IMR-90 (cell line): Measurements from ENCODE around the gene ISCA1. TPM values are rescaled to one million over a fixed set of nuclear protein-coding genes. Genes with fewer than 3 reads are reported as not detected.

Experiments
- ATAC-seq: fragments of 200-7000 bp; cut with Tn5 transposase; 2 replicates; pipeline ENCODE4 v1.9.1; 2020; ENCODE audit warnings: low read depth, mild to moderate bottlenecking, moderate library complexity
- BruUV-seq: library from RNA; stranded (reverse); fragments of 400-500 nt; replicated peaks from 2 replicates; lab custom pipeline; 2021; lab: Mats Ljungman, UMichigan
- CTCF ChIA-PET: fragments of 300-600 bp; formaldehyde crosslinking; extraction: SDS; loops from one replicate; lab custom pipeline; 2021; ENCODE audit warnings: antibody characterized with exemption; lab: Yijun Ruan, JAX
- POLR2A ChIA-PET: fragments of 300-600 bp; sonication (Branson Sonifier 250); formaldehyde crosslinking; loops from one replicate; lab custom pipeline; 2022; ENCODE audit warnings: antibody characterized with exemption; ENCODE audit not compliant: unreplicated experiment; lab: Charles Lee
- DNase-seq: peaks from one replicate; pipeline ENCODE4 v3.0.0; 2013
- H2AFZ ChIP-seq: replicated peaks from 2 replicates; pipeline ENCODE3; 2013; ENCODE audit warnings: low read length, mild to moderate bottlenecking; ENCODE audit not compliant: poor library complexity
- H2AK5ac ChIP-seq: 2 replicates; pipeline ENCODE4 v1.6.1; 2013; ENCODE audit warnings: low read depth, low read length, inconsistent platforms
- H2AK9ac ChIP-seq: replicated peaks from 2 replicates; pipeline ENCODE3; 2013; ENCODE audit warnings: mild to moderate bottlenecking, low read depth, low read length, moderate library complexity; ENCODE audit not compliant: poor library complexity
- H2BK120ac ChIP-seq: 2 replicates; pipeline ENCODE4 v1.6.1; 2013; ENCODE audit warnings: low read depth, low read length, inconsistent platforms
- H2BK15ac ChIP-seq: 3 replicates; pipeline ENCODE4 v1.6.1; 2013; ENCODE audit warnings: low read depth, low read length, inconsistent platforms
- H2BK20ac ChIP-seq: 2 replicates; pipeline ENCODE4 v1.6.1; 2013; ENCODE audit warnings: low read depth, mild to moderate bottlenecking, inconsistent platforms, low read length, moderate library complexity
- H2BK5ac ChIP-seq: 2 replicates; pipeline ENCODE4 v1.6.1; 2013; ENCODE audit warnings: mild to moderate bottlenecking, low read depth, low read length, inconsistent platforms; ENCODE audit not compliant: poor library complexity, severe bottlenecking
- H3K14ac ChIP-seq: replicated peaks from 2 replicates; pipeline ENCODE4 v1.6.1; 2013; ENCODE audit warnings: low read depth, low read length, inconsistent platforms
- H3K18ac ChIP-seq: 2 replicates; pipeline ENCODE4 v1.6.1; 2013; ENCODE audit warnings: low read depth, low read length, control low read depth
- H3K23ac ChIP-seq: 2 replicates; pipeline ENCODE4 v1.6.1; 2013; ENCODE audit warnings: low read depth, low read length, inconsistent platforms
- H3K27ac ChIP-seq: 2 replicates; pipeline ENCODE4 v1.5.1; 2013; ENCODE audit warnings: mild to moderate bottlenecking, control low read depth, low read length; ENCODE audit not compliant: insufficient read depth
- H3K27me3 ChIP-seq: 2 replicates; pipeline ENCODE4 v1.6.1; 2013; ENCODE audit warnings: low read length; ENCODE audit not compliant: control insufficient read depth, insufficient read depth
- H3K36me3 ChIP-seq: 2 replicates; pipeline ENCODE4 v1.6.1; 2013; ENCODE audit warnings: low read length, mixed read lengths; ENCODE audit not compliant: control insufficient read depth, insufficient read depth
- H3K4ac ChIP-seq: 2 replicates; pipeline ENCODE4 v1.6.1; 2013; ENCODE audit warnings: low read depth, low read length, inconsistent platforms
- H3K4me1 ChIP-seq: 2 replicates; pipeline ENCODE4 v1.6.1; 2013; ENCODE audit warnings: low read length, mixed read lengths; ENCODE audit not compliant: control insufficient read depth, insufficient read depth
- H3K4me2 ChIP-seq: 2 replicates; pipeline ENCODE4 v1.6.1; 2013; ENCODE audit warnings: low read depth, mild to moderate bottlenecking, control low read depth, low read length, moderate library complexity
- H3K4me3 ChIP-seq: 2 replicates; pipeline ENCODE4 v1.5.1; 2013; ENCODE audit warnings: low read depth, mild to moderate bottlenecking, control low read depth, low read length, moderate library complexity; ENCODE audit not compliant: insufficient read depth
- H3K56ac ChIP-seq: 2 replicates; pipeline ENCODE4 v1.6.1; 2013; ENCODE audit warnings: low read length, inconsistent platforms; ENCODE audit not compliant: insufficient read depth; ENCODE audit errors: extremely low read depth
- H3K79me1 ChIP-seq, 2 experiments: 2 replicates each; pipeline ENCODE4 v1.6.1; 2013; ENCODE audit warnings: low read length in 2 of 2, inconsistent platforms in 1 of 2, low read depth in 1 of 2
- H3K9ac ChIP-seq: 2 replicates; pipeline ENCODE4 v1.6.1; 2013; ENCODE audit warnings: low read depth, low read length, control low read depth
- H3K9me1 ChIP-seq: 2 replicates; pipeline ENCODE4 v1.6.1; 2013; ENCODE audit warnings: low read length, inconsistent platforms; ENCODE audit not compliant: insufficient read depth
- H3K9me3 ChIP-seq: 2 replicates; pipeline ENCODE4 v1.6.1; 2013; ENCODE audit warnings: low read length; ENCODE audit not compliant: control insufficient read depth, insufficient read depth
- H4K20me1 ChIP-seq: 2 replicates; pipeline ENCODE4 v1.6.1; 2013; ENCODE audit warnings: low read length, inconsistent platforms; ENCODE audit not compliant: insufficient read depth
- H4K5ac ChIP-seq: 2 replicates; pipeline ENCODE4 v1.6.1; 2013; ENCODE audit warnings: mild to moderate bottlenecking, low read depth, low read length, control low read depth
- H4K8ac ChIP-seq, 2 experiments: 2 replicates each; pipeline ENCODE4 v1.6.1; 2013; ENCODE audit warnings: low read depth in 2 of 2, low read length in 2 of 2, control low read depth in 1 of 2, inconsistent platforms in 1 of 2
- H4K91ac ChIP-seq: 2 replicates; pipeline ENCODE4 v1.6.1; 2013; ENCODE audit warnings: low read depth, low read length, inconsistent platforms; ENCODE audit not compliant: insufficient read depth
- BHLHE40 ChIP-seq: fragments of 150-350 bp; IDR thresholded peaks from 2 replicates; pipeline ENCODE4 v1.6.1; 2016; ENCODE audit warnings: mild to moderate bottlenecking, low read depth, low read length
- CEBPB ChIP-seq: IDR thresholded peaks from 2 replicates; pipeline ENCODE4 v1.6.1; 2012; ENCODE audit warnings: low read depth, low read length, improper control_type of control experiment
- CHD1 ChIP-seq: IDR thresholded peaks from 2 replicates; pipeline ENCODE4 v1.6.1; 2012; ENCODE audit warnings: low read depth, low read length, improper control_type of control experiment
- MAZ ChIP-seq: IDR thresholded peaks from 2 replicates; pipeline ENCODE4 v1.6.1; 2012; ENCODE audit warnings: low read depth, mild to moderate bottlenecking, low read length, improper control_type of control experiment, moderate library complexity, borderline replicate concordance
- MXI1 ChIP-seq: IDR thresholded peaks from 2 replicates; pipeline ENCODE4 v1.6.1; 2012; ENCODE audit warnings: low read depth, mild to moderate bottlenecking, low read length, moderate library complexity, borderline replicate concordance
- NFE2L2 ChIP-seq: fragments of 150-350 bp; IDR thresholded peaks from 2 replicates; pipeline ENCODE4 v1.6.1; 2016; ENCODE audit warnings: low read depth, mild to moderate bottlenecking, low read length
- RAD21 ChIP-seq: IDR thresholded peaks from 2 replicates; pipeline ENCODE4 v1.6.1; 2012; ENCODE audit warnings: low read length, improper control_type of control experiment
- WGBS, 2 experiments: methylation state at CpG; one replicate each; pipeline versions ENCODE4 v1.1.5 to v1.1.7; 2013; ENCODE audit warnings: missing lambda C conversion rate in 2 of 2; ENCODE audit not compliant: insufficient read length in 1 of 2; ENCODE audit errors: extremely low coverage in 2 of 2; 5-methylcytosine and 5-hydroxymethylcytosine counted together
- dilution Hi-C: fragments of 300-500 bp; cut with HindIII; formaldehyde crosslinking; loops from one replicate; pipeline ENCODE4 v1.14.3; 2018; ENCODE audit warnings: low sequenced_read_pairs; ENCODE audit not compliant: unreplicated experiment
- in situ Hi-C: fragments of 300-500 bp; cut with MboI; formaldehyde crosslinking; loops from 3 replicates; pipeline ENCODE4 v1.14.3; 2019; ENCODE audit warnings: low sequenced_read_pairs, inconsistent platforms, mixed read lengths
- intact Hi-C: fragments of 100-400 bp; cut with micrococcal nuclease; formaldehyde crosslinking; loops from 2 replicates; pipeline ENCODE4 v1.10.0; 2022
- polyA plus RNA-seq, 3 experiments: library from polyadenylated mRNA; depleted of rRNA; stranded (reverse); fragments of >200 nt; gene quantifications; 2 replicates each; pipeline ENCODE4 v1.2.3, GENCODE V29; 2012; ENCODE audit warnings: low replicate concordance in 1 of 3
- total RNA-seq: library from RNA; depleted of rRNA; stranded (reverse); fragments of >200 nt; gene quantifications from 2 replicates; pipeline ENCODE4 v1.2.3, GENCODE V29; 2012
- TF ChIP-seq, protein P1 (sequence below): fragments of 150-350 bp; IDR thresholded peaks from 2 replicates; pipeline ENCODE4 v1.6.1; 2016; ENCODE audit warnings: low read depth, mild to moderate bottlenecking, low read length, moderate library complexity, borderline replicate concordance
- TF ChIP-seq, protein P2 (sequence below): fragments of 150-350 bp; IDR thresholded peaks from 2 replicates; pipeline ENCODE4 v1.6.1; 2017; ENCODE audit warnings: mild to moderate bottlenecking, antibody characterized with exemption, low read length, low read depth

The ISCA1 gene
- total and polyA plus RNA-seq, 2 of the 4 experiments (the other 2 are of a cell fraction): 14.7 to 15.1 TPM

DNA sequence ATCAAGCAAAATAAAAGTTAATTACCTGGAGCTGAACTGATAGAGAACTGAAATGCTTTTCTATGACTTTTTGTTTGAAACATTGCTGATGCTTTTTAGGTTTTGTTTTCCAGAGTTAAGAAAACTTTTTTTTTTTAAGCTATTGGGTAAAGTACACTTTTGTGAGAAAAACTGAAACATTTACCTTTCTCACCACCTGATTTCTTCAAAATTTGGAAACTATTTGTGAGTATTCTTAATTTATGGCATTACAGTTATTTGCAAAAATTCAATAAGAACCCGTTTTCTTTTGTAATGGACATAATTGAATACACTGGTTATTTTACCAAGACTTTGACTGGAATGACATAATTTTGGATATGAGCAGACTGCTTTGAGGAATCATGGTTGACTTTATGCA lies 29.5 kb downstream of the ISCA1 start:
- WGBS, 2 experiments: no CpG with 5 or more reads among the region's 1 CpG
- H3K9me1 ChIP-seq: no peaks in the 10 kb centered on the region
- H2BK5ac ChIP-seq: no peak overlapping the region
- H3K79me1 ChIP-seq: no peaks in the 10 kb centered on the region
- no peak for DNase-seq
- H3K4me1 ChIP-seq: no peaks in the 10 kb centered on the region
- H3K36me3 ChIP-seq: no peaks in the 10 kb centered on the region
- no peaks in the 10 kb centered on the region for H3K27me3 ChIP-seq
- intact Hi-C loops (no loop called here), dilution Hi-C loops (no loop called here), in situ Hi-C loops (no loop called here)
- no peaks in the 10 kb centered on the region for H3K9me3 ChIP-seq
- H2BK15ac ChIP-seq: no peak overlapping the region
- POLR2A ChIA-PET: no interaction called here
- no peak overlapping the region for H2BK120ac ChIP-seq
- no peak overlapping the region for H3K23ac ChIP-seq
- no peak overlapping the region for H4K5ac ChIP-seq
- no peak overlapping the region for H2AFZ ChIP-seq
- H3K4me3 ChIP-seq: no peak overlapping the region
- H2AK9ac ChIP-seq: no peak overlapping the region
- no peak overlapping the region for H3K9ac ChIP-seq
- no peaks in the 10 kb centered on the region for H4K20me1 ChIP-seq
- no peak overlapping the region for H3K56ac ChIP-seq
- H4K91ac ChIP-seq: no peak overlapping the region
- H3K14ac ChIP-seq: no peak overlapping the region
- H2AK5ac ChIP-seq: no peak overlapping the region
- H3K27ac ChIP-seq: no peak overlapping the region
- no peak overlapping the region for H3K4ac ChIP-seq
- TF ChIP-seq CEBPB (no peak), BHLHE40 (no peak), CHD1 (no peak), NFE2L2 (no peak), RAD21 (no peak), MXI1 (no peak), MAZ (no peak)
- TF ChIP-seq, protein P1, sequence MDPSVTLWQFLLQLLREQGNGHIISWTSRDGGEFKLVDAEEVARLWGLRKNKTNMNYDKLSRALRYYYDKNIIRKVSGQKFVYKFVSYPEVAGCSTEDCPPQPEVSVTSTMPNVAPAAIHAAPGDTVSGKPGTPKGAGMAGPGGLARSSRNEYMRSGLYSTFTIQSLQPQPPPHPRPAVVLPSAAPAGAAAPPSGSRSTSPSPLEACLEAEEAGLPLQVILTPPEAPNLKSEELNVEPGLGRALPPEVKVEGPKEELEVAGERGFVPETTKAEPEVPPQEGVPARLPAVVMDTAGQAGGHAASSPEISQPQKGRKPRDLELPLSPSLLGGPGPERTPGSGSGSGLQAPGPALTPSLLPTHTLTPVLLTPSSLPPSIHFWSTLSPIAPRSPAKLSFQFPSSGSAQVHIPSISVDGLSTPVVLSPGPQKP: no peak
- TF ChIP-seq, protein P2, sequence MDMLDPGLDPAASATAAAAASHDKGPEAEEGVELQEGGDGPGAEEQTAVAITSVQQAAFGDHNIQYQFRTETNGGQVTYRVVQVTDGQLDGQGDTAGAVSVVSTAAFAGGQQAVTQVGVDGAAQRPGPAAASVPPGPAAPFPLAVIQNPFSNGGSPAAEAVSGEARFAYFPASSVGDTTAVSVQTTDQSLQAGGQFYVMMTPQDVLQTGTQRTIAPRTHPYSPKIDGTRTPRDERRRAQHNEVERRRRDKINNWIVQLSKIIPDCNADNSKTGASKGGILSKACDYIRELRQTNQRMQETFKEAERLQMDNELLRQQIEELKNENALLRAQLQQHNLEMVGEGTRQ: no peak
- H4K8ac ChIP-seq: no peak overlapping the region
- CTCF ChIA-PET: no interaction called here
- no peak overlapping the region for H2BK20ac ChIP-seq
- no peak overlapping the region for H3K18ac ChIP-seq
- ATAC-seq: no peak
- no TSS peak for BruUV-seq
- H3K4me2 ChIP-seq: no peak overlapping the region
